ENCODE data around the gene PRAMEF12.
"Not testable (repeated sequence)": the region's sequence is repeated elsewhere in the genome, so short reads cannot be mapped to it uniquely, and the experiment has no call there.

PRAMEF12 gene

GRCh38 chr1:12771186-12771585 is 2.4 kb upstream of the PRAMEF12 start:
- no peak for DNase-seq

- no peak for DNase-seq
These were observed 1.0 kb upstream of the PRAMEF12 start for GRCh38 chr1:12772520-12772919.

DNA sequence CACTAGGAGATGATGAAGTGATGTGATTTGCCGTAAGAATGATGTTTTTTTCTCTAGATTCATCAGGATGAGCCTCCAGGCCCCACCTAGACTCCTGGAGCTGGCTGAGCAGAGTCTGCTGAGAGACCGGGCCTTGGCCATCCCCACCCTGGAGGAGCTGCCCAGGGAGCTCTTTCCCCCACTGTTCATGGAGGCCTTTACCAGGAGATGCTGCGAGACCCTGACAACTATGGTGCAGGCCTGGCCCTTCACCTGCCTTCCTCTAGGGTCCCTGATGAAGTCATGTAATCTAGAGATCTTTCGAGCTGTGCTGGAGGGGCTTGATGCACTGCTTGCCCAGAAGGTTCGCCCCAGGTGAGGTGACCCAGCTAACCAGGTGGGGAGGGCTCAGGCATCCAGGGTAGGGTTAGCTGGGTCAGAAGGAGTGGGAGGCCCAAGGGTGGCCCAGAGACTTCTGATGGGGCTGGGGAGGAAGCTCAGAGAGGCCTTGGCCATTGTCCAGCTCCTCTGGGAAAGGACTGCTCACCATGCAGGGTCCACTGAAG is 1.3 kb downstream of the PRAMEF12 start:
- DNase-seq, result no peak

GRCh38 chr1:12775443-12775842 is 1.9 kb downstream of the PRAMEF12 start:
- DNase-seq, result no peak

DNA sequence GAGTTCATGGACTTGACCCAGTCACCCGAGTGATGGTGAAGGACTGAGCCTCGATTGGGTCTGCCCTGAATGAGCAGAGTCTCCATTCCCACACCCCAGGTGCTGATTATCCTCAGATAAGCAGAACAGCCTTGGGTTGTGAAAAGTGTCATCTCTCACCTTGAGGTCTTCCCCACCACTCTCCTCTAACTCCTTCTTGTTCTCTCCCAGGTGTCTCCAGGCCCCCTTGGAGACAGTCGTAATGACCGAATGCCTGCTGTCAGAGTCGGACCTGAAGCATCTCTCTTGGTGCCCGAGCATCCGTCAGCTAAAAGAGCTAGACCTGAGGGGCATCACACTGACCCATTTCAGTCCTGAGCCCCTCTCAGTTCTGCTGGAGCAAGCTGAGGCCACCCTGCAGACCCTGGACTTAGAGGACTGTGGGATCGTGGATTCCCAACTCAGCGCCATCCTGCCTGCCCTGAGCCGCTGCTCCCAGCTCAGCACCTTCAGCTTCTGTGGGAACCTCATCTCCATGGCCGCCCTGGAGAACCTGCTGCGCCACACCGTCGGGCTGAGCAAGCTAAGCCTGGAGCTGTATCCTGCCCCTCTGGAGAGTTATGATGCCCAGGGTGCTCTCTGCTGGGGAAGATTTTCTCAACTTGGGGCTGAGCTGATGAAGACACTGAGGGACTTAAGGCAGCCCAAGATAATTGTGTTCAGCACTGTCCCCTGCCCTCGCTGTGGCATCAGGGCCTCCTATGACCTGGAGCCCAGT is 3.4 kb downstream of the PRAMEF12 start:
- no peak for DNase-seq

DNA sequence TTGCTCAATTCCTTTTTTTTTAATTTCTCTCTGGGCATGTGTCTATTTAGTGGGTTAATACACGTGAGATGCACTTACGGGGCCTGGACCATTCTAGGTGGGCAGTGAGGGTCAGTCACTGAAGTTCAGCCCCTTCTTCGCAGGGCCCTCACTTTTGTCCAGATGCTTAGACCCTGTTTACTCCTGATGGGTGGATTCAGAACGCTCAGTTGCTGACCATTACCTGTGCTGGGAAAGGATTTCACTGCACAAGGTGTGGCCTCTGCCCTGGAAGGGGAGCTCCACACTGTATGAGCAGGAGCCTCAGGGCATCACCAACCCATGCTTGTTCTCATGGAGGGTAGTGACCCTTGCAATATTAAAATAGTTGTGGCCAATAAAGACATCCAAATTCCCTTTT is 4.5 kb downstream of the PRAMEF12 start:
- no peak for DNase-seq

DNA sequence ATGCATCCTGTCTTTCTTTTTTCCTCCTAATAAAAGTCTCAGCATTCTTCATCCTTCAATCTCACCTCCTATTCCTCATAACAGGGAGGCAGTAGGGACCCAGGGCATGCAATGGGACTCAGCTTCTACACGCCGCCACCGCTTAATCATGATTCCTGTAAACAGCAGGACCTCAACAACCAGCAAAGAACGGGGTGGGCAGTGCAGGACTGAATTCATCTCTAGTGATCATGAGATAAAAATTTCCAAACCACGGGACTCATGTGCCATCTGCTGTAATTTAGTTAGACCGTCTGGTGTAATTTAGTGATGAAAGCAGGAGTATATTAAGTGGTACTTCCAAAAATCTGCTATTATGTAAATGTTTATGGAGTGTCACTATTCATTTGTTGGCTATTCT is 5.4 kb downstream of the PRAMEF12 start:
- DNase-seq, result no peak

DNA sequence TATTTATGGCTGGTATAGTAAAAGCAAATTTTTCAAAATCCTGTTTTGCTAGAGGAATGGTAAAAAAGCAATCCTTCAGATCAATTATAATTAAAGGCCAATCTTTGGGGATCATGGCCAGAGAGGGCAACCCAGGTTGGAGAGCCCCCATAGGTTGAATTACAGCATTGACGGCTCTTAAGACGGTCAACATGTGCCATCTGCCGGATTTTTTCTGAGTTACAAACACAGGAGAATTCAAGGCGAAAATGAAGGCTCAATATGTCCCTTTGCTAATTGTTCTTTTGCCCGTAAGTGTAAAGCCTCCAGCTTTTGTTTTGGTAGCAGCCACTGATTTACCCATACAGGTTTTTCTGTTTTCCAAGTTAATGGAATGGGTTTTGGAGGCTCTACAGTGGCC is 8.0 kb downstream of the PRAMEF12 start:
- not testable (repeated sequence) for DNase-seq

GRCh38 chr1:12783783-12784182 is 10.2 kb downstream of the PRAMEF12 start:
- DNase-seq, result not testable (repeated sequence)

DNA sequence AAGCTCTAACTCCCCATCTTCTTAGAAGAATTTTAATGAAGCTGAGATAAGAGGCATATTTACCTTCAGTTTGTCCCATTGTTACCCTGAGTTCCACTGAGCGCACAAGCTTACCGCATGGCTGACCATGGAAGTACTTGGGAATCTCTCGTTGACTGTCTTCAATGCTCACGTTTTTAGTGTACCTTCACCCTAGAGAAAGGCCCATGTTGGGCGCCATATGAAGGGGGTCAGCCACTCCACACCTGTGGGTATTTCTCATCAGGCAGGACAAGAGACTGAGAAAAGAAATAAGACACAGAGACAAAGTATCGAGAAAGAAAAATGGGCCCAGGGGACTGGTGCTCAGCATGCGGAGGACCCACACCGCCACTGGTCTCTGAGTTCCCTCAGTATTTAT is 11.2 kb downstream of the PRAMEF12 start:
- DNase-seq, result not testable (repeated sequence)

DNA sequence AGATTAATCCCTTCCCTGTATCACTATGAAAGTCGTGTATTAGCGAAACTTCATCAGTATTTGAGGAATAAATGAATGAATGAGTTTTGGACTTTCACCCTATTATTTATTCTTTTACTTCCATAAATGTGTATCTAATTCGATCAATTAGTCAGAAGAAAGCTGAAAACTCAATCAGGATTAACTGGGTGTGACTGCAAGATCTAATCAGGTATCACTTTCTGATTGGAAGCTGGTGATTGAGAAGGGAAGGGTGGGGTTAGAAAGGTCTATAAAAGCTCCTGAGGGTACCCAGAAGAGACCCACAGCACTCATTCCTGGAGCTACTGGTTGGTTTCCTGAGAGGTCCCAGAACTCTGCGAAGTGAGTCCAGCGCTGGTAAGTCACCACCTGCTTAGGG is 17.6 kb downstream of the PRAMEF12 start, which contains the start of gene PRAMEF1:
PRAMEF1 (plus strand) TSS at position 301 of the 400 bp plus-strand sequence. CDS start 1,831 bp downstream, outside the sequence.
- DNase-seq, result not testable (repeated sequence)

DNA sequence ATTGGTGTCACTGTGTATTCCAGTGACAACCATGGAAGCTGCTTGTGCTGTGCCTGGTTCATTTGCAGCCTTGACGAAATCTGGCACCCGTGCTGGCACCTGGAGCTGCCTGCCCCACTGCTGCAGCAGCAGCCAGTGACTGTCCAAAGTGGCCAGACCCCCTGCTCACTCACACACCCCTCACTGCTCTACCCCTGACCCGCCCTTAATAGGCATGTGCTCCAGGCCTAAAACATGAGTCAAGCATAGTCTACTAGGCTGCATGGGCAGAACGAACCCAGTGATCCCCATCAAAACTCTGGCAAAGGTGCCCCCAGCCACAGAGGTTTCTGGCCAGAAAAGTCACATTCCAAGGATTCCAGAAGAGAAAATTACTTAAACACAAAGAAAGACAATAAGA is 25.4 kb downstream of the PRAMEF12 start:
- DNase-seq, result no peak

DNA sequence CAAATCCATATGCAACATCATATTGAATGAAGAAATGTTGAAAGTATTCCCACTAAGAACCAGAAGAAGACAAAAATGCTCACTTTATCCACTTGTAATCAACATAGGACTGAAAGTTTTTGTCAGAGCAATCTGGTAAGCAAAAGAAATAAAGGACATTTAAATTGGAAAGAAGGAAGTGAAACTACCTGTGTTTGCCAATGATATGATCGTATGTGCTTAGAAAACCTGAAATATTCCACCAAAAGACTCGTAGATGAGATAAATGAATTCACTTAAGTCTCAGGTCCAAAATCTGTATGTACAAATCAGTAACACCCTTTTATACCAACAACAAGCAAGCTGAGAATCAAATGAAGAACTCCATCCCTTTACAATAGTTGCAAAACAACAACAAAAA is 26.2 kb downstream of the PRAMEF12 start:
- DNase-seq, result no peak

- no peak for DNase-seq
These were observed 36.4 kb downstream of the PRAMEF12 start for GRCh38 chr1:12809933-12810332.

- no peak for DNase-seq
These were observed 37.3 kb downstream of the PRAMEF12 start for GRCh38 chr1:12810691-12811408.

- DNase-seq, result no peak
These were observed 37.9 kb downstream of the PRAMEF12 start for GRCh38 chr1:12811409-12811784.

- not testable (repeated sequence) for DNase-seq
These were observed 45.5 kb downstream of the PRAMEF12 start for GRCh38 chr1:12819061-12819460.

Measured in T-helper 1 cell (primary cell).